GM18858 (cell line): ENCODE measurements around the gene ROR2.
"Not testable (repeated sequence)": the region's sequence is repeated elsewhere in the genome, so short reads cannot be mapped to it uniquely, and the experiment has no call there.

Experiments used
- ATAC-seq: cut with Tn5 transposase; IDR thresholded peaks from one replicate; pipeline ENCODE4 v1.9.1; 2021; ENCODE audit not compliant: unreplicated experiment

Gene ROR2

GRCh38 chr9:91924090-91924489, 25.9 kb downstream of the ROR2 start:
- ATAC-seq: no peak

- no peak for ATAC-seq
Measured at GRCh38 chr9:91923145-91923544, 26.9 kb downstream of the ROR2 start.

GRCh38 chr9:91921371-91921770, 28.7 kb downstream of the ROR2 start:
- no peak for ATAC-seq

- ATAC-seq: no peak
Measured at GRCh38 chr9:91920630-91921350, 29.2 kb downstream of the ROR2 start.

GRCh38 chr9:91919621-91920020, 30.4 kb downstream of the ROR2 start:
- ATAC-seq: no peak

GRCh38 chr9:91917436-91917835, 32.6 kb downstream of the ROR2 start:
- no peak for ATAC-seq

GRCh38 chr9:91915524-91916263, 34.3 kb downstream of the ROR2 start:
- no peak for ATAC-seq

- no peak for ATAC-seq
Measured at GRCh38 chr9:91914937-91915336, 35.1 kb downstream of the ROR2 start.

- ATAC-seq: no peak
Measured at GRCh38 chr9:91914404-91914803, 35.6 kb downstream of the ROR2 start.

- no peak for ATAC-seq
Measured at GRCh38 chr9:91913986-91914385, 36.0 kb downstream of the ROR2 start.

GRCh38 chr9:91913096-91913495, 36.9 kb downstream of the ROR2 start:
- no peak for ATAC-seq

- no peak for ATAC-seq
Measured at GRCh38 chr9:91911657-91912056, 38.4 kb downstream of the ROR2 start.

- not testable (repeated sequence) for ATAC-seq
Measured at GRCh38 chr9:91909256-91909655, 40.8 kb downstream of the ROR2 start.

- ATAC-seq: no peak
Measured at GRCh38 chr9:91908746-91909145, 41.3 kb downstream of the ROR2 start.

GRCh38 chr9:91908293-91908623, 41.8 kb downstream of the ROR2 start:
- no peak for ATAC-seq

- no peak for ATAC-seq
Measured at GRCh38 chr9:91907484-91908292, 42.3 kb downstream of the ROR2 start.

- no peak for ATAC-seq
Measured at GRCh38 chr9:91905991-91906469, 44.0 kb downstream of the ROR2 start.

- ATAC-seq: no peak
Measured at GRCh38 chr9:91905237-91905650, 44.8 kb downstream of the ROR2 start.

GRCh38 chr9:91904588-91905236, 45.3 kb downstream of the ROR2 start:
- ATAC-seq: no peak

GRCh38 chr9:91903126-91903911, 46.7 kb downstream of the ROR2 start:
- no peak for ATAC-seq
